Calu3 (cell line): Measurements from ENCODE around the gene AP3D1. TPM values are rescaled to one million over a fixed set of nuclear protein-coding genes. Genes with fewer than 3 reads are reported as not detected.

ENCODE experiments used
- BruUV-seq: library from RNA; stranded (reverse); fragments of 400-500 nt; replicated peaks from 2 replicates; lab custom pipeline; 2021; lab: Mats Ljungman, UMichigan
- CTCF ChIA-PET: fragments of 300-600 bp; sonication (Branson Sonifier 250); formaldehyde crosslinking; loops from one replicate; lab custom pipeline; 2022; ENCODE audit warnings: antibody characterized with exemption; lab: Charles Lee
- DNase-seq: peaks from one replicate; pipeline ENCODE4 v3.0.0; 2022
- H3K27ac Mint-ChIP-seq: one replicate; pipeline ENCODE4 v1.8.0; 2022; ENCODE audit warnings: mixed read lengths; ENCODE audit not compliant: unreplicated experiment
- H3K27me3 Mint-ChIP-seq: one replicate; pipeline ENCODE4 v1.8.0; 2022; ENCODE audit warnings: mixed read lengths; ENCODE audit not compliant: unreplicated experiment
- H3K36me3 Mint-ChIP-seq: one replicate; pipeline ENCODE4 v1.8.0; 2022; ENCODE audit warnings: mild to moderate bottlenecking, moderate library complexity, mixed read lengths; ENCODE audit not compliant: insufficient read depth, unreplicated experiment
- H3K4me1 Mint-ChIP-seq: one replicate; pipeline ENCODE4 v1.8.0; 2022; ENCODE audit warnings: mild to moderate bottlenecking, low read depth, mixed read lengths; ENCODE audit not compliant: unreplicated experiment
- H3K4me3 Mint-ChIP-seq: one replicate; pipeline ENCODE4 v1.8.0; 2022; ENCODE audit warnings: mild to moderate bottlenecking, low read depth, moderate library complexity, mixed read lengths; ENCODE audit not compliant: unreplicated experiment
- H3K9me3 Mint-ChIP-seq: one replicate; pipeline ENCODE4 v1.8.0; 2022; ENCODE audit warnings: low read depth, mixed read lengths; ENCODE audit not compliant: unreplicated experiment
- intact Hi-C: fragments of 100-400 bp; cut with micrococcal nuclease; formaldehyde crosslinking; loops from one replicate; pipeline ENCODE4 v1.10.0; 2022; ENCODE audit not compliant: unreplicated experiment
- total RNA-seq: library from RNA; stranded (reverse); gene quantifications from 2 replicates; pipeline ENCODE4 v1.2.3, GENCODE V29; 2022
- TF ChIP-seq, protein P1 (sequence below): fragments of 200-600 bp; IDR thresholded peaks from one replicate; pipeline ENCODE4 v1.8.0; 2022; ENCODE audit warnings: antibody characterized with exemption; ENCODE audit not compliant: unreplicated experiment

Gene AP3D1
- total RNA-seq, 1 experiment from 2014 or later: 107 TPM

DNA sequence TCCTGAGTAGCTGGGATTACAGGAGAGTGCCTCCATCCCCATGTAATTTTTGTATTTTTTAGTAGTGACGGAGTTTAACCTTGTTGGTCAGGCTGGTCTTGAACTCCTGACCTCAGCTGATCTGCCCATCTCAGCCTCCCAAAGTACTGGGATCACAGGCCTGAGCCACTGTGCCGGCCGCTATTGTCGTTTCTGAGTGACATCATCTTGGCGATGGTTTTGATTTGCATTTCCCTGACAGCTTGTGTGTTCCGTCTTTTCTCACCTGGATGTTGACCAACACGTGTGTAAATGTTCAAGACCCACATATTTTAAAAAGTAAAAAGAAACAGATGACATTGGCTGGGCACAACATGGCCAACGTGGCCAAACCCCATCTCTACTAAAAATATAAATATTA is 87.5 kb downstream of the AP3D1 start:
- H3K27me3 Mint-ChIP-seq: no peaks in the 10 kb centered on the region
- H3K36me3 Mint-ChIP-seq: peaks cover 34% of the 10 kb centered on the region
- CTCF ChIA-PET: no interaction called here
- H3K27ac Mint-ChIP-seq: no peak overlapping the region
- no peak overlapping the region for H3K4me3 Mint-ChIP-seq
- no peaks in the 10 kb centered on the region for H3K9me3 Mint-ChIP-seq
- intact Hi-C loops: no loop called here
- TF ChIP-seq, protein P1, sequence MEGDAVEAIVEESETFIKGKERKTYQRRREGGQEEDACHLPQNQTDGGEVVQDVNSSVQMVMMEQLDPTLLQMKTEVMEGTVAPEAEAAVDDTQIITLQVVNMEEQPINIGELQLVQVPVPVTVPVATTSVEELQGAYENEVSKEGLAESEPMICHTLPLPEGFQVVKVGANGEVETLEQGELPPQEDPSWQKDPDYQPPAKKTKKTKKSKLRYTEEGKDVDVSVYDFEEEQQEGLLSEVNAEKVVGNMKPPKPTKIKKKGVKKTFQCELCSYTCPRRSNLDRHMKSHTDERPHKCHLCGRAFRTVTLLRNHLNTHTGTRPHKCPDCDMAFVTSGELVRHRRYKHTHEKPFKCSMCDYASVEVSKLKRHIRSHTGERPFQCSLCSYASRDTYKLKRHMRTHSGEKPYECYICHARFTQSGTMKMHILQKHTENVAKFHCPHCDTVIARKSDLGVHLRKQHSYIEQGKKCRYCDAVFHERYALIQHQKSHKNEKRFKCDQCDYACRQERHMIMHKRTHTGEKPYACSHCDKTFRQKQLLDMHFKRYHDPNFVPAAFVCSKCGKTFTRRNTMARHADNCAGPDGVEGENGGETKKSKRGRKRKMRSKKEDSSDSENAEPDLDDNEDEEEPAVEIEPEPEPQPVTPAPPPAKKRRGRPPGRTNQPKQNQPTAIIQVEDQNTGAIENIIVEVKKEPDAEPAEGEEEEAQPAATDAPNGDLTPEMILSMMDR: no peak
- H3K4me1 Mint-ChIP-seq: no peaks in the 10 kb centered on the region
- BruUV-seq: no TSS peak
- DNase-seq: no peak

DNA sequence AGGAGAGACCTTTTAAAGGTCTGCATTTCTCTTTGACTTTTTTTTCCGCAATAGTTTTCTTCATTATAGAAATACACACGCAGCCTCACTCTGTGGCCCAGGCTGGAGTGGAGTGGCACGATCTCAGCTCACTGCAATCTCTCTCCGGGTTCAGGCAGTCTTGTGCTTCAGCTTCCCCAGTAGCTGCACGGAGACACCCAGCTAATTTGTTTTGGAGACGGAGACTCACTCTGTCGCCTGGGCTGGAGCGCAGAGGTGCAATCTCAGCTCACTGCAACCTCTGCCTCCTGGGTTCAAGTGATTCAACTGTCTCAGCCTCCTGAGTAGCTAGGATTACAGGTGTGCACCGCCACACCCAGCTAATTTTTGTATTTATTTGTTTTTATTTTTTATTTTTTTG is 88.6 kb downstream of the AP3D1 start:
- TF ChIP-seq, protein P1: no peak
- BruUV-seq: no TSS peak
- Mint-ChIP-seq H3K27me3 (no peaks in the 10 kb centered on the region), H3K4me3 (peak overlapping the region; percentile 77), H3K4me1 (no peaks in the 10 kb centered on the region), H3K9me3 (no peaks in the 10 kb centered on the region), H3K36me3 (peaks cover 37% of the 10 kb centered on the region), H3K27ac (peak overlapping the region; percentile 69)
- no peak for DNase-seq
- CTCF ChIA-PET: no interaction called here
- intact Hi-C loops: no loop called here

DNA sequence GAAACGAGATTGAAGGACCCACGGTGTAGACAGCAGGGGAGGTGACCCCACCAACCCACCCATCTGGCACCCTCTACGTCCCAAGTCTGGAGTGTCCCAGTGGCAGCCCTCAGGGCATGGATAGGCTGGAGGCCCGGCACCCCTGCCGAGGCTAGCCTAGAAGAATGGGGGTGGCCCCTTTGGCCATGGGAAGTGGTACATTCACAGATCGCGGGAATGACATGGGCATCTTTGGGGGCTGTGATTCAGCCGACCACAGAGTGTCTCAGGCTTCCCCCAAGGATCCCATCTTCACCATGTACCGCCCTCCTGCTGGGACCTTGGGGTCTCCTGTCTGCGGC is 89.0 kb downstream of the AP3D1 start:
- peaks cover 41% of the 10 kb centered on the region for H3K36me3 Mint-ChIP-seq
- H3K27me3 Mint-ChIP-seq: no peaks in the 10 kb centered on the region
- H3K27ac Mint-ChIP-seq: peak overlapping the region; percentile 69
- TF ChIP-seq, protein P1: no peak
- CTCF ChIA-PET: no interaction called here
- intact Hi-C loops: no loop called here
- no TSS peak for BruUV-seq
- H3K4me1 Mint-ChIP-seq: no peaks in the 10 kb centered on the region
- no peaks in the 10 kb centered on the region for H3K9me3 Mint-ChIP-seq
- DNase-seq: no peak
- peak overlapping the region; percentile 77 for H3K4me3 Mint-ChIP-seq

DNA sequence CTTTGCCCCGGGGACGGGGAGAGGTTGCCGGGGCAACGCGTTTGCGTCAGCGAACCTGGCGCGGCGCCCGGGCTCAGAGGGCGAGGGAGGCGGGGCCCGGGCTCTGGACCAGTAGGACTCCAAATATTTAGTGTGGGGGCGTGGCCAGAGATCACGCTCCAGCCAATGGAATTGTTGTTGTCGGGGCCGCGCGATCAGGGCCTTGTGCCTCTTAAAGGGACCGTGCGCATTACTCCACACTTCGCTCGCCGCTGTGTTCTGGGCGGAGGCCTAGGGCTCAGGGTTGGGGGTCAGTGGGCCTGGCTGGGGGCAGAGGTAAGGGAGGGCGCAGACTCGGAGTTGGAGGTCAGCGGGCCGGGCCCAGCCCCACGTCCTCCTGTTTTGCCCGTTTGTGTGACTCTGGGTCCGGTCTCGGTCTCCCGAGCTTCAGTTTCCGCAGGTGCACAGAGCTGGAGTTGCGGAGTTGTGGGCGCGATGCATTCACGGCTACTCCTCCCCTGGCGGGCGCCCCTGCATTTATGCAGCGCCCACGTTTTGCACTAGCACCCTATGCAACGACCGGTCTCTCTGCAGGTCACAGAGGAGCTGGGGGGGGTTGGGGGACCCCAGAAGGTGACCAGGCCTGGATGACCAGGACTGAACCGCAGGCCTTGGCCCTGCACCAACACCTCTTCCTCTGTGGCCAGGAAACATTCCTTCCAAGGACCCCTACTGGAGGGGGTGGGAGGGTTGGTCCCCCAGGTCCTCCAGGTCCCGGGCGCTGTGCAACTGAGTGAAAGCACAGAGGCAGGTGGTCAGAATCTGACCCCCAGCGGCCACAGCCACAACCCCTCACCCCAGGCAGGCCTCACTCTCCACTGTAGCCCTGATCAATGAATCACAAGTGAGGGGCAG is 89.6 kb downstream of the AP3D1 start:
- TF ChIP-seq, protein P1: no peak
- Mint-ChIP-seq H3K27ac (peak overlapping the region; percentile 69), H3K4me1 (no peaks in the 10 kb centered on the region), H3K9me3 (no peaks in the 10 kb centered on the region), H3K27me3 (no peaks in the 10 kb centered on the region), H3K4me3 (peak overlapping the region; percentile 77), H3K36me3 (peaks cover 42% of the 10 kb centered on the region)
- intact Hi-C loops: no loop called here
- CTCF ChIA-PET: interaction anchor here (0.6 kb wide), 1 partner anchor 42 kb away, joined by 4 read pairs; no protein-coding TSS in a partner anchor
- DNase-seq: peak; percentile 97
- TSS peak; percentile 94 for BruUV-seq
